ENCODE measurements around the gene MRPL49. TPM values are rescaled to one million over a fixed set of nuclear protein-coding genes. Genes with fewer than 3 reads are reported as not detected.

Gene MRPL49
- total RNA-seq, 1 experiment from 2014 or later: 73.4 TPM

- Histone ChIP-seq H2BK120ac (ENCODE audit: low read depth, low read length, poor library complexity, severe bottlenecking) (no peak overlapping the region), H3K23me2 (ENCODE audit: insufficient read length, low read depth, low read length, poor library complexity, severe bottlenecking) (no peaks in the 10 kb centered on the region), H3K4me2 (ENCODE audit: insufficient read depth, insufficient read length, low read length) (no peak overlapping the region), H3T11ph (ENCODE audit: low read length) (no peak overlapping the region), H3K4me1 (ENCODE audit: insufficient read depth, low read length) (no peaks in the 10 kb centered on the region), H3K9me3 (ENCODE audit: control insufficient read depth, low read depth, low read length) (no peaks in the 10 kb centered on the region), H3K18ac (ENCODE audit: insufficient read length, low read depth, low read length) (no peak overlapping the region), H4K91ac (ENCODE audit: insufficient read length, low read depth, low read length) (no peak overlapping the region), H2AFZ (ENCODE audit: low read length) (no peak overlapping the region), H2AK5ac (ENCODE audit: insufficient read length, low read length) (no peak overlapping the region), H3K79me2 (ENCODE audit: insufficient read depth, low read length) (peaks cover 3% of the 10 kb centered on the region; the same call in 1 of the 2 replicates), H2BK20ac (ENCODE audit: low read depth, low read length, poor library complexity, severe bottlenecking) (no peak overlapping the region), H3K79me1 (ENCODE audit: insufficient read depth, low read depth, low read length, poor library complexity, severe bottlenecking) (peaks cover 5% of the 10 kb centered on the region), H2BK12ac (ENCODE audit: insufficient read length, low read depth, low read length) (no peak overlapping the region), H3K56ac (ENCODE audit: insufficient read length, low read depth, low read length) (no peak overlapping the region), H4K8ac (replicated peaks; ENCODE audit: insufficient read length, low read depth, low read length) (no peak overlapping the region), H3K14ac (ENCODE audit: insufficient read depth, low read length) (no peak overlapping the region), H3K27ac (ENCODE audit: insufficient read length, low read depth, low read length) (no peak overlapping the region), H4K5ac (ENCODE audit: insufficient read length, low read depth, low read length) (no peak overlapping the region), H3K23ac (ENCODE audit: insufficient read length, low read depth, low read length) (no peak overlapping the region), H3K4ac (ENCODE audit: low read depth, low read length) (no peak overlapping the region), H2BK15ac (ENCODE audit: low read depth, low read length) (no peak overlapping the region), H3K9ac (ENCODE audit: extremely low read depth, insufficient read length, low read length) (no peak overlapping the region), H4K20me1 (ENCODE audit: control insufficient read depth, insufficient read depth, insufficient read length) (no peaks in the 10 kb centered on the region), H2BK5ac (ENCODE audit: insufficient read length, low read length) (no peak overlapping the region), H3K27me3 (ENCODE audit: insufficient read depth, low read length) (no peaks in the 10 kb centered on the region)
- Mint-ChIP-seq H3K36me3 (ENCODE audit: insufficient read depth in 1 of 3, low read depth in 3 of 3) (peaks cover 13 to 64% (median 56%) of the 10 kb centered on the region in 3 experiments; a peak in 6 of 7 replicates), H3K9me3 (no peaks in the 10 kb centered on the region), H3K27ac (no peak overlapping the region), H3K4me1 (peaks cover 0 to 4% of the 10 kb centered on the region in 2 experiments; a peak in 2 of 4 replicates), H3K27me3 (ENCODE audit: low read depth) (no peaks in the 10 kb centered on the region), H3K4me3 (no peak overlapping the region; a peak in 1 of 5 replicates)
- no CpG with 5 or more reads among the region's 12 CpGs for WGBS (ENCODE audit: extremely low coverage, insufficient read length, low lambda C conversion rate)
- TF ChIP-seq, protein P1, sequence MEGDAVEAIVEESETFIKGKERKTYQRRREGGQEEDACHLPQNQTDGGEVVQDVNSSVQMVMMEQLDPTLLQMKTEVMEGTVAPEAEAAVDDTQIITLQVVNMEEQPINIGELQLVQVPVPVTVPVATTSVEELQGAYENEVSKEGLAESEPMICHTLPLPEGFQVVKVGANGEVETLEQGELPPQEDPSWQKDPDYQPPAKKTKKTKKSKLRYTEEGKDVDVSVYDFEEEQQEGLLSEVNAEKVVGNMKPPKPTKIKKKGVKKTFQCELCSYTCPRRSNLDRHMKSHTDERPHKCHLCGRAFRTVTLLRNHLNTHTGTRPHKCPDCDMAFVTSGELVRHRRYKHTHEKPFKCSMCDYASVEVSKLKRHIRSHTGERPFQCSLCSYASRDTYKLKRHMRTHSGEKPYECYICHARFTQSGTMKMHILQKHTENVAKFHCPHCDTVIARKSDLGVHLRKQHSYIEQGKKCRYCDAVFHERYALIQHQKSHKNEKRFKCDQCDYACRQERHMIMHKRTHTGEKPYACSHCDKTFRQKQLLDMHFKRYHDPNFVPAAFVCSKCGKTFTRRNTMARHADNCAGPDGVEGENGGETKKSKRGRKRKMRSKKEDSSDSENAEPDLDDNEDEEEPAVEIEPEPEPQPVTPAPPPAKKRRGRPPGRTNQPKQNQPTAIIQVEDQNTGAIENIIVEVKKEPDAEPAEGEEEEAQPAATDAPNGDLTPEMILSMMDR (conservative IDR thresholded peaks at IDR 0.05): no peak
- no peak for DNase-seq
Observed at GRCh38 chr11:65127473-65128181, 5.5 kb downstream of the MRPL49 start.
